Stimulated activated CD8-positive, alpha-beta memory T cell treated with anti-CD3 and anti-CD28 coated beads, Interleukin-4, amount 100 ng/mL, for 24 hours (primary cell): ENCODE measurements around the gene MACROD2.

Experiments used
- DNase-seq: peaks from one replicate; pipeline ENCODE4 v3.0.0-alpha.2; 2020; ENCODE audit warnings: low read depth

MACROD2 gene

GRCh38 chr20:15292405-15292804 is 1297.1 kb downstream of the MACROD2 start:
- no peak for DNase-seq

DNA sequence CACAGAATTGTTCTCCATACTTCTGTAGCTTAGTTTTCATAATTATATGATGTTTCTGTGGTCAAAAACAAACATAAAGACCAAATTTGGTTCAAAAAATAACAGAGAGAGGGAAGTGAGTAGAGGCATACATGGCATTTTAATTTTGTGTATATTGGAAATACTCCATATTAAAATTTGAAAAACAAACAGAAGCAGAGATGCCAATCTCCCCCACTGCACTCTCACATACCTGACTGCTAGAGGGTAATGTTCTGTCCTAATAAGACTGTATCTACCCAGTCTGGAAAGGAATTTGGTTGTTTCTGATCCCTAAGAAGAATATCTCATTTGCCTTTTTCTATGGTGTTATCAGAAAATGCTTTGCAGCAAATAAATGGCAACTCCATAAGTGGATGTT is 1301.1 kb downstream of the MACROD2 start:
- no peak for DNase-seq

DNA sequence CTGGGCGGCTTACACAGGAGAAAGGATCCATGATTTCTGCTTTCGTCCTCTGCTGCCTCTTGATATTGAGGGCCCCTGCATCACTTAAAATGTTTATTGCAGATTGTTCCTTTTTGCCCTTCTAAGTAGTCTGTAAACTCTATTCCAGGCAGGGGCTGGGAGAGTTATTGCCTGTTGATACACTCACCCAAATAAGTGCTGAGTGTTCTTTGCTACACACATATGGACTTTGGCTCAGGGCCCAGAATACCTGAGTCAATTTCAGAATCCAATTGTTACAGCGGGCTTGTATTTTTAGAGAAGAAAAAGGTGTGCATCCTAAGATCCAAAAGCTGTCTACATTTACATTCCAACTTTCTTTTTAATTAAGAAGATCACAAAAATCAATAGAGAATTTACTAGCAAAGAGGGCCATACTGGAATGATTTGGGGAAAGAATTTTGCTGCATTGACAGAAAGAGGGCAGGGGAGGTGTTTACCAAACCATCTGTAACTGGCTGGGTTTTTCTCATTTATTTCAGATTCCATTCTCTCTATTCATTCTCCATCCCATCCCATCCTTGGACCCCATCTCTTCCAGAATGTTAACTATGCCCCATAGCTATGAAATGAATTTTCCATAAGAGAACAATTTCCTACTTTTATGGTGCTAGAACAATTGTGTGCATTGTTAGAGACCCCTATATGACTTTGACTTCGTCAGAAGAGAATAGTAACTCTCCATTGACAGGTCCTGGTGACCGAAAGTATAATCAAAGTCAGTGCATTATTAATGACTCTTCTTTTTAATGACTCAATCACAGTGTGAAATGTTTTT is 1302.0 kb downstream of the MACROD2 start:
- DNase-seq, result no peak

DNA sequence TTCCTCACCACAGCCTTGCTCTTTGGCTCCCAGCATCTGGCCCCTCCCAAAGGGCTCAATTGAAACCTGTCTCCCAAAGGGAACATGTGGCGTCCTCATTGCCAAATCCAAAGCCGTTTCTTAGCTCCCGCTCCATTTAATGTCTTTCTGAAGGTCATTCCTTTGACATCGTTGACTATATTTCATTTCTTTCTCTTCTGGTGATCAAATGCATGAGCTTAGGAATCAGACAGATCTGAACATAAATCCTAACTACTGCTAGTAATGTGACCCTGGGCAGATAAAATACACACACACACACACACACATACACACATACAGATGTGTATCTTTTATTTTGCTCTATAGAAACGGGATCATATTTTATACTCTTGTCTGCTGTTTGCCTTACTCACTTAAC is 1306.8 kb downstream of the MACROD2 start:
- no peak for DNase-seq

DNA sequence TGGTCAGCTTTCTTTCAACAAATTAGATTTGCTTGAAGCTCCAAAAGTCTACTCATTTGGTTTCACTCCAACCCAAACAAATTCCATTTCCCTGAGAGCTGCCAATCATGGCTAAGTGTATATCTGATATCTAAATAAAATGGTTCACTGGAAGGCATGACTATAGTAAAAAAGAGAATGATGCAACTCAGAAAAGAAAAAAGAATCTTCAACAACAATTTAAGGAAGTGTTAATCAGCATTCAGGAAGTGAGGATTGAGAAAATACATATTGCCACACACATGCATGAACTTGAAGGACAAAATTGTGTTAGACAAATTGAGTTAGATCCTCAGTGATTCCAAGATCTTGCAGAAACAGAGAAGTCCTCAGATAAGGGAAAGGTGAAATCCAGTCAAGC is 1315.0 kb downstream of the MACROD2 start:
- no peak for DNase-seq

DNA sequence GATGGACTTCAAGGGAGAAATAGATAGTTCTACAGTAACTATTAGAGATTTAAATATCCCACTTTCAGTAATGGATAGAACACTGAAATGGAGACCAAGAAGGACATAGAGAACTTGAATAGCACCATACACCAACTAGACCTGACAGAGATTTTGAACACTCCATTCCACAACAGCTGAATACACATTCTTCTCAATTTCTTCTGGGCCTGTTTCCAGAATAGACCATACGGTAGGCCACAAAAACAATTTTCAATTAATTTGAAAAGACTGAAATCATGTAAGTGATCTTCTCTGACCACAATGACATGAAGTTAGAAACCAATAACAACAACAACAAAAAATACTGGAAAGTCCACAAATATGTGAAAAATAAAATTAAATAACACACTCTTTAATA is 1321.2 kb downstream of the MACROD2 start:
- no peak for DNase-seq

DNA sequence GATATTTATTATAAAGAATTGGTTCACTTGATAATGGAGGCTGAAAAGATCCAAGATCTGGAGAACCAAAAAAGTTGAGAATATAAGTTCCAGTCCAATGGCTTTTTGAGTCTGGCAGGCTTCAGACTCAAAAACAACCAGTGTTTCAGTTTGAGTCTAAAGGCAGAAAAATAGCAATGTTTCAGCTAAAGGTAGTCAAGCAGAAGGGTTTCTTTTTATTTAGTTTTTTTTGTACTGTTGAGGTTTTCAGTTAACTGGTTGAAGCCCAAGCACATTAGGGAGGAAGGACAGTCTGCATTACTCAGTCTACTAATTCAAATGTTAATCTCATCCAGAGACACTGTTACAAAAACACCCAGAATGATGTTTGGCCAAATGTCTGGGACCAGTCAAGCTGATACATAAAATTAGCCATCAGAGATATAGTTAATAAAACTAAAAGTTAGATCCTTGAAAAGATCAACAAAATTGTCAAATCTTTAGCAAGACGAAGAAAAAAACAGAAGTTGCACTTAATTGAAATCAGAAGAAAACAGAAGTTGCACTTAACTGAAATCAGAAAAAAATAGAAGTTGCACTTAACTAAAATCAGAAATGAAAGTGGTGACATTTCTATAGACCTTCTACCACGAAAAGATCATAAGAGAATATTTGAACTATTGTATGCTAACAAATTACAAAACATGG is 1322.4 kb downstream of the MACROD2 start:
- no peak for DNase-seq

DNA sequence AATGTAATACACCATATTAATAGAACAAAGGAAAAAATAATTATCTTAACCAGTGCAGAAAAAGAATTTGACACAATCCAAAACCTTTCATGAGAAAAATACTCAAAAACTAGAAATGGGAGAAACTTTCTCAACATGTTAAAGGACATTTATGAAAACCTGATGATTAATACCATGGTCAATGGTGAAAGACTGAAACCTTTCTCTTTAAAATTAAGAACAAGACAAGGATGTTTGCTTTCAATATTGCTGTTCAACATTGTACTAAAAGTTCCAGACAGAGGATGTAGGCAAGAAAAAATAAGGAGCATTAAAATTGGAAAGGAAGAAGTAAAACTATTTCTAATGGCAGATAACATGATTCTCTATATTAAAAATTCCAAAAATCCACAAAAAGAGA is 1323.4 kb downstream of the MACROD2 start:
- DNase-seq, result no peak

DNA sequence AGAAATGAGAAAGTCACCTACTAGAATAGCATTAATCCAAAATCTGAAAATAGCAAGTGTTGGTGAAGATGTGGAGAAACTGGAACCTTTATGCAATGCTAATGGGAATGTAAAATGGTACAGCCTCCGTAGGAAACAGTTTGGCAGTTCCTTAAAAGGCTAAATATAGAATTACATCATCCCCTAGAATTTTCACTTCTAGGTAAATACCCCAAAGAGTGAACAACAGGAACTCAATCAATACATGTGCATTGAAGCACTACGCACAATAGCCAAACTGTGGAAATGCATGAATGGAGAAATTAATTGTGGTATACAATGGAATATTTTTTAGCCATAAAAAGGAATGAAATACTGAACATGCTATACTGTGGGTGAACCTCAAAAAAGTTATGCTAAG is 1324.1 kb downstream of the MACROD2 start:
- no peak for DNase-seq

DNA sequence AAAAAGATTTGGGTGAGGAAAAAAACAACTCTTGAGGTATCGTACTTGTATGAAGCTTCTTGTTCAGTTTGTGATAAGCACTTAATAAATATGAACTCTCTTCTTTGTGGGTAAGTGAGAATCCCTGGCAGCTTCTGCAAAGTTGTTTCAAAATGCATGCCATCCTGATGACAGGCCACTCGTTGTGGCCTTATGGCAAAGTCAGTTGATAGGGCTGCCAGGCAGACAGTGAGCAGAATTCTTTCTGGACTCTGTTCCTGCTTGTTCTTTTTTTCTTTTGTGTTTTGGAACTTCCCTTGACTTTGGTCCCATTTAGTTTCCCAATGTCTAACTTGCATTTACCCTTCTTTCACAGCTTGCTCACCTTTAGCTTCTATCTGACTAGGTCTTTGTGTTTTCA is 1325.6 kb downstream of the MACROD2 start:
- DNase-seq, result no peak

DNA sequence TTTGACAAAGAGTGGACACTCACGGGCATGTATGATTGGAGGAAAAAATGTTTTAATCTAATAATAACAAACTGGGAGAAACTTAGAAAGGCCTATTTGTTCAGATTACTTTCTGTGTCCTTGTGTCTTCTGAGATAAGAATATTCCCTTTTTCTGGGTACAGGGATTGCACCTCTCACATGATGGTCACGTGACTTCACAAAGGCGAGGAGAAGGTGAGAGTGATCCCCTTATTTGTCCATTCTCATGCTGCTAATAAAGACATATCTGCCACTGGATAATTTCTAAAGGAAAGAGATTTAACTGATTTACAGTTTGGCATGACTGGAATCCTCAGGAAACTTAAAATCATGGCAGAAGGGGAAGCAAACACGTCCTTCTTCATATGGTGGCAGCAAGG is 1331.8 kb downstream of the MACROD2 start:
- DNase-seq, result no peak

- DNase-seq, result no peak
Observed at GRCh38 chr20:15328084-15328483, 1332.8 kb downstream of the MACROD2 start.

GRCh38 chr20:15332711-15333160 is 1337.4 kb downstream of the MACROD2 start:
- DNase-seq, result no peak

DNA sequence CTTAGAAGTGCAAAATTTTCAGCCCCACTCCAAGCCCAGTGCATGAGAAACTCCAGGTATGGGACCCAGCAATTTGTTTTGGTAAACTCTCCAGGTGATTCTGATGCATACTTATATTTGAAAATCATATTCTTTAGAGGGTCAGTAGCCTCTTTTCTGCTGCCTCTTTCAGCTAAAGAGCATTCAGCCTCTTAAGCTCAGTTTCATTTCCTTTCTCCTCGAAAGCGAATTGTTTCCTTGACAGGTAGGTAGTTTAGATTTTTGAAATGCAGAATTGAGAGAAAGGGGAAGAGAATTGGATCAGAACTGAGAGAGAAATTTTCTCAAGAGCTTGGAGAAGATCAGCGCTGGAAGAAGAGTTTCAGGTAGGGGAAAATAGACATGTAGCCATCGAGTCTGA is 1337.9 kb downstream of the MACROD2 start:
- DNase-seq, result no peak

GRCh38 chr20:15336011-15336410 is 1340.7 kb downstream of the MACROD2 start:
- DNase-seq, result no peak

DNA sequence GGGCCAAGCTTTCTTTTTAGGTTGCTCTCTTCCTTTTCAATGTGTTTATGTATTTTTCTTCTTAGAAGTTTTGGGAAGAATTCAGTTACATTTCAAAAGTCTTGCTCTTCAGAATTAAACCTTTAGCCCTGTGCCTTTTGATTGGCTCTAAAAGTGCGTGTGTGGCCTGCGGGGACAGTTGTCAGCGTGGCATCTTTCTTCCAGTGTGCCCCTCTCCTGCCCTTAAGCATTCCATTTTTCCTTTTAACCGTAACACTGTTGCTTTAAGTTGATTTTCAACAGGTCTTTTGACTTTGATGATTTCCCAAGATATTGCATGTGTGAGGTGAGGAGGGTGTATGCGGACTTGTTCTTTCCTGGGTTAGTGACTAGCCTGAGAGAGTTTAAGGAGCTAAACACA is 1341.2 kb downstream of the MACROD2 start:
- DNase-seq, result no peak

GRCh38 chr20:15339264-15339663 is 1343.9 kb downstream of the MACROD2 start:
- no peak for DNase-seq

DNA sequence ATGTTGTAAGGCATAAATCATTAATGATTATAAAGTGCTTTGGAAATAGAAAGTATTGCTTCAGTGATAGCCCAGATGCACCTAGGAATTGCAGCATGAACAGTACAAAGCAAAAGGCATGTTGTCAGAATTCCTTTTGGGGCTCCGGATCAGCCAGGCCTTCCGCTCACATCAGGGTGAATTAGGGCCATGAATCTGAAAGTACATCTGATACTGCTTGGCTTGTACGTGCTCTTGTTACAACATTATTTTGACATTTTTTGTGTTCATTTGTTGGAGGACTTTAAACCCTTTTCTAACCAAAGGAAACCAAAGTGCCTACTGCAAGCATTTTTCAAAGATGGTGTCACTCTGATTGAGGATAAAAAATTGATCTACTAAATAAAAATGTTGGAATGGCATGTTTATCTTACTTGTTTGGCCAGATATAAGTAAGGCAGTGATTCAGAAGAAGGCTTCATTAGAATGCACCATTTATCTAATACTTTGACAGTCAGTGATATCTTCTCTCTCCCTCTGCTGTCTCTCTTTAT is 1347.7 kb downstream of the MACROD2 start:
- DNase-seq, result no peak

- no peak for DNase-seq
Observed at GRCh38 chr20:15345287-15345686, 1350.0 kb downstream of the MACROD2 start.

DNA sequence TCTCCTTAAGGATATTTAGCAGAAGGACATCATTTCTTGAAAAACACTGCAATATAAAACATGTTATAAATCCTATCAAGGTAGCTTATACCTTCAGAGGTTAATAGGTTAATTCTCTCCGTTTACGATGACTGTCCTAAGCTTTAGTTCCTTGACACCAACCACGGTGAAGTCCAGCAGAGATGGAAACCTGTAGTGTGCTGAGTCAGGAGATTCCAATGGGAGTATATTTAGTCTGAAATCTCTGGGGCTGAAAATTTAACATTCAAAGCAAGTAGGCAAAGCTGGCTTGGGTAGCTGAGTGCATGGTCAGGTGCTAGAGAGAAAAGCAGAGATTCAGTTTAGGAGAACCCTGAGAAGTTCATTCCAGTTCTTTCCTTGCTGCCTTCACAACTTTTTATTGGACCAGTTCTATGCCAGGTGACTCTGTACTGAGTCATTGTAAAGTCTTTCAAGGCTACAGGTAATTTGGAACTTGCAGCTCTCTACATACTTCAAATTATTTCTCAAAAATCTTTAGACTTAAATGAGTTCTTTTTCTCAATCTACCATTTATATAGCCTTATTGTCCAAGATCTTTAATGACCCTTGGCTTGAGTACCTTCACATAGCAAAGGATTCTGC is 1351.5 kb downstream of the MACROD2 start:
- no peak for DNase-seq

DNA sequence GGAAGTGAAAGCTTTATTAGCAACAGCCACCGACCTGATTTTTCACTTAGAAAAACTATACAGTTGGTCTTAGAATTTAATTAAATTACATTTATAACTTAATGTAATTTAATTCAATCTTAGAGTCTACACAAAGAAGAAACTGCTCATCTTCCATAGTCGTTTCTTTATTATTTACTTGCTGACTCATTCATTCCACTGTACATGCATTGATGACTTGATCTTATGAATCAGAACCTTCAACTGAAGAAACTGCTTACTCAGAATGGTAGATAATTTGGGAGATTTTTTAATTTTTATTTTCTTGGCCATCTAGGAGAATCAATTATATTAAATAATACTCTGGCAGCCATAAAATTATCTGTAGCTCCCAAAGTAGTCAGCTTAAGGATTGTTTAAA is 1363.7 kb downstream of the MACROD2 start:
- no peak for DNase-seq

- no peak for DNase-seq
Observed at GRCh38 chr20:15362849-15363248, 1367.5 kb downstream of the MACROD2 start.

- no peak for DNase-seq
Observed at GRCh38 chr20:15364781-15365180, 1369.5 kb downstream of the MACROD2 start.
